Astrocyte of the cerebellum (primary cell): ENCODE data around the gene EEF1AKMT1.

ENCODE experiments used
- DNase-seq: peaks from one replicate; pipeline ENCODE4 v3.0.0-alpha.2; 2011; ENCODE audit warnings: low read depth
- H3K4me3 ChIP-seq: 2 replicates; pipeline ENCODE4 v1.5.1; 2011; ENCODE audit warnings: mild to moderate bottlenecking, low read depth, low read length, moderate library complexity
- CTCF ChIP-seq: IDR thresholded peaks from 2 replicates; pipeline ENCODE4 v1.5.1; 2012; ENCODE audit warnings: low read length, low read depth, moderate library complexity, mild to moderate bottlenecking; ENCODE audit errors: missing control alignments
- in situ Hi-C: cut with HindIII; loops from 2 replicates; pipeline ENCODE4 v1.10.0; 2017; ENCODE audit warnings: low sequenced_read_pairs

Gene EEF1AKMT1

GRCh38 chr13:20704459-20705069 lies 69.2 kb downstream of the EEF1AKMT1 start:
- DNase-seq = no peak
- TF ChIP-seq CTCF = no peak
- peak overlapping the region; percentile 34 for H3K4me3 ChIP-seq
- in situ Hi-C loops = loop anchor here (25.0 kb wide), 1 partner anchor 517 kb away; the partner anchor contains the start of gene GJB2

- TF ChIP-seq CTCF = peak; percentile 39
- in situ Hi-C loops = loop anchor here (25.0 kb wide), 1 partner anchor 517 kb away; the partner anchor contains the start of gene GJB2
- peak overlapping the region; percentile 34 for H3K4me3 ChIP-seq
- peak; percentile 39 for DNase-seq
Measured at GRCh38 chr13:20703780-20704458, 69.8 kb downstream of the EEF1AKMT1 start.

- DNase-seq = no peak
- in situ Hi-C loops = loop anchor here (25.0 kb wide), 1 partner anchor 516 kb away; the partner anchor contains the start of gene GJB2
- peak within 1 kb of the TSS; percentile 62 for H3K4me3 ChIP-seq
- no peak for TF ChIP-seq CTCF
Measured at GRCh38 chr13:20702915-20703779, 70.6 kb downstream of the EEF1AKMT1 start, which contains the start of gene IL17D. IL17D (plus strand) TSS chr13:20703699; CDS start chr13:20704002, 303 bp downstream.

GRCh38 chr13:20702530-20702914 lies 71.2 kb downstream of the EEF1AKMT1 start:
- DNase-seq = no peak
- in situ Hi-C loops = loop anchor here (25.0 kb wide), 1 partner anchor 515 kb away; the partner anchor contains the start of gene GJB2
- no peak for TF ChIP-seq CTCF
- H3K4me3 ChIP-seq = peak overlapping the region; percentile 62

- in situ Hi-C loops = loop anchor here (25.0 kb wide), 1 partner anchor 514 kb away; the partner anchor contains the start of gene GJB2
- no peak for TF ChIP-seq CTCF
- no peak for DNase-seq
- H3K4me3 ChIP-seq = no peak overlapping the region
Measured at GRCh38 chr13:20701461-20701860, 72.3 kb downstream of the EEF1AKMT1 start.

GRCh38 chr13:20700288-20700687 lies 73.5 kb downstream of the EEF1AKMT1 start:
- in situ Hi-C loops = loop anchor here (25.0 kb wide), 1 partner anchor 513 kb away; the partner anchor contains the start of gene GJB2
- H3K4me3 ChIP-seq = no peak overlapping the region
- no peak for TF ChIP-seq CTCF
- DNase-seq = no peak
